A549 (cell line): ENCODE results near the gene UVSSA.

Experiments
- CBX2 ChIP-seq: fragments of 200-600 bp; sonication (generic); IDR thresholded peaks from 2 replicates; pipeline ENCODE4 v1.6.1; 2016; ENCODE audit warnings: low read depth, mild to moderate bottlenecking, borderline replicate concordance
- CTCF ChIP-seq: fragments of >200 bp; sonication (Bioruptor Twin); formaldehyde crosslinking; IDR thresholded peaks from 3 replicates; pipeline ENCODE4 v1.5.1; 2016
- KDM5A ChIP-seq: fragments of 200-600 bp; sonication (generic); IDR thresholded peaks from 2 replicates; pipeline ENCODE4 v1.6.1; 2016; ENCODE audit warnings: antibody characterized with exemption, mild to moderate bottlenecking
- MYC ChIP-seq: IDR thresholded peaks from 2 replicates; pipeline ENCODE4 v1.6.1; 2012; ENCODE audit warnings: mild to moderate bottlenecking, inconsistent platforms, low read length, improper control_type of control experiment, borderline replicate concordance
- RARB ChIP-seq: fragments of 250-450 bp; sonication (Bioruptor Pico); IDR thresholded peaks from 2 replicates; pipeline ENCODE4 v1.8.0; 2021; ENCODE audit warnings: mild to moderate bottlenecking, moderate library complexity

DNA sequence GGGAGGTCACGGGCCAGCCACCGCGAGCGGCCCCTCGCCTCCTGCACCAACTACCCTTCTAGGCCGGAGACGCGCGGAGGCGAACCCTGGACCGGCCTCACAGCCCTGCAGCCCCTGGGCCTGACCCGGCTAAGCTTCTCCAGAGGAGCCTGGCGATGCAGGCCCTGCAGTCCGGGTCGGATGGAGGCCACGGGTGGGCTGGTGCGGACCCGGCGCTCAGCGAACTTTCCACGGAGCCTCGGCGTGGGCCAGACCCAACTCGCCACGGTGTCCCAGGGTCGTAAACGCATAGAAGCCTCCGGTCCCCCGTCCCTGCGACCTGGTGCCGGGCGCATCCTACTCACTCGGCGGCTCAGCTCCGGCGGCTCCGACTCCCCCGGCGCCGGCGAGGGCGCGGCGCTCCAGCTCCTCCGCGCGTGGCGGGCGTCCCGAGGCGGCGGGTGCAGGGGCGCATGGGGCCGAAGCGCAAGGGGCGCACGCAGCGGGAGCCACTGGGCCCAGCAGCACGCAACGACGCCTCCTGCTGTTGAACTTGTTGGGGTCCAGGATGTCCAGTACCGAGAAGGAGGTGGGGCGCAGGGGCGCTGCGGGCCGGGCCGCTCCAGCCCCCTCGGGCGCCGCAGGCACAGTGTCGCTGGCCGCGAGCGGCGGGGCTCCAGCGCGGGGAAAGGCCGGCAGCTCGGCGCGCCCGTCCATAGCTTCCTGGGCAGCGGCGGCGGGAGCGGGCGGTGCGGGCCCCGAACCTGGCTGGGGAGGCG is 58.8 kb downstream of the UVSSA start:
- TF ChIP-seq CTCF (no peak), RARB (CRISPR knock-in tag) (no peak), MYC (no peak), CBX2 (no peak), KDM5A (no peak)
